GM12801 (cell line): ENCODE measurements around the gene THBD.

Source experiments
- TF ChIP-seq, protein P1 (sequence below): IDR thresholded peaks from one replicate; pipeline ENCODE4 v1.5.1; 2011; ENCODE audit warnings: control low read depth; ENCODE audit not compliant: insufficient read length; ENCODE audit errors: extremely low read depth

The THBD gene

DNA sequence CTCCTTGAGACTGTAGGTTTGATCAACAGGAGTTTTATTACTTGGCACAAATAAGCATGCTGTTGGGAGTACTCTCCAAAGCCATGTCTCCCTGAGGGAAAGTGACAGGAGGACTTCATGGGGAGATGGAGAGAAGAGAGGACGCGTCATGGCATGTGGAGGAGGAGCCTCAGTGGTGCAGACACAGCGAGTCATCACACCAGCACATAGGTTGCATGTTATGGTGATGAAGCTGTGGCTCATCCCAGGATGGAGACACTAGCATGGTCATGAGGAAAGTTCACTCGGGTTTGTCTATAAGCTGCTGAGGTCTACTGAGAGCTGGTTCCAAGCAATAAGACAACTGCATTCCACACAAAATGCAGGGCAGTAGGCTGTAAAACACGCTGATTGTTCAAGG, 27.5 kb downstream of the THBD start:
- TF ChIP-seq, protein P1, sequence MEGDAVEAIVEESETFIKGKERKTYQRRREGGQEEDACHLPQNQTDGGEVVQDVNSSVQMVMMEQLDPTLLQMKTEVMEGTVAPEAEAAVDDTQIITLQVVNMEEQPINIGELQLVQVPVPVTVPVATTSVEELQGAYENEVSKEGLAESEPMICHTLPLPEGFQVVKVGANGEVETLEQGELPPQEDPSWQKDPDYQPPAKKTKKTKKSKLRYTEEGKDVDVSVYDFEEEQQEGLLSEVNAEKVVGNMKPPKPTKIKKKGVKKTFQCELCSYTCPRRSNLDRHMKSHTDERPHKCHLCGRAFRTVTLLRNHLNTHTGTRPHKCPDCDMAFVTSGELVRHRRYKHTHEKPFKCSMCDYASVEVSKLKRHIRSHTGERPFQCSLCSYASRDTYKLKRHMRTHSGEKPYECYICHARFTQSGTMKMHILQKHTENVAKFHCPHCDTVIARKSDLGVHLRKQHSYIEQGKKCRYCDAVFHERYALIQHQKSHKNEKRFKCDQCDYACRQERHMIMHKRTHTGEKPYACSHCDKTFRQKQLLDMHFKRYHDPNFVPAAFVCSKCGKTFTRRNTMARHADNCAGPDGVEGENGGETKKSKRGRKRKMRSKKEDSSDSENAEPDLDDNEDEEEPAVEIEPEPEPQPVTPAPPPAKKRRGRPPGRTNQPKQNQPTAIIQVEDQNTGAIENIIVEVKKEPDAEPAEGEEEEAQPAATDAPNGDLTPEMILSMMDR, result no peak

DNA sequence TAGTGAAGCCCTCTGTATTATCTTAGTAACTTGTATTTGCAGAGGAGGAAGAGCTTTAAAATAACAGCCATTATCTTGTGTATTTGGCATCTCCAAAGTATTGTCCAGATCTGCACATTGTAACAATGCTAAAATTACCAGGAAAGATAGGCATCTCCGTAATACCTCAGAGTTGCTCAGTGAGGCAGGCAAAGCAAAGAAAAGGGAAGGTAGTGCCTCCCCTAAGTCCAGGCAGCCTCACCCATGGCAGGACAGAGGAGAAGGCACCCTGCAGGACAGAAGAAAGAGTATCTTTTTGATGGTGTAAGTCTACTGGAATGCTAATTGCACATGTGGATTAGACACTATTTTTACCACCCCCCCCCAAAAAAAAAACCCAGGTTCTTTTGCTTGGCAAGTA, 27.9 kb downstream of the THBD start:
- TF ChIP-seq, protein P1, result no peak

DNA sequence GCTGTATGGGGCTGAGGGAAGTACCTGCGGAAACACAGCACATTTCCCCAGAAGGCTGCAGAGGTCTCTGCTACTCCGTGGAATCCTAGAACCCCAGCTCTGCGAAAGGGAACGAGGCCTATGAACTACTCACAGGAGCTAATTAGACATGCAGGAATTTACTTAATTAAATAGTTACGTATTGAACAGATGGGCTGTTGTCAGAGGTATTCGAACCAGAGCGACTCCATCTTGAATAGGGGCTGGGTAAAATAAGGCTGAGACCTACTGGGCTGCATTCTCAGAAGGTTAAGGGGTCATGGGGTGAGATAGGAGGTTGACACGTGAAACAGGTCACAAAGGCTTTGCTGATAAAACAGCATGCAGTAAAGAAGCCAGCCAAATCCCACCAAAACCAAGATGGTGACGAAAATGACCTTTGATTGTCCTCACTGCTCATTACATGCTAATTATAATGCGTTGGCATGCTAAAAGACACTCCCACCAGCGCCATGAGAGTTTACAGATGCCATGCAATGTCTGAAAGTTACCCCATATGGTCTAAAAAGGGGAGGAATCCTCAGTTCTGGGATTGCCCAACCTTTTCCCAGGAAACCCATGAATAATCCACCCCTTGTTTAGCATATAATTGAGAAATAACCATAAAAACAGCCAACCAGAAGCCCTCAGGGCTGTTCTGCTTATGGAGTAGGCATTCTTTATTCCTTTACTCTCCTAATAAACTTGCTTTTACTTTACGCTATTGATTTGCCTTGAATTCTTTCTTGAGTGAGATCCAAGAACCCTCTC, 29.0 kb downstream of the THBD start:
- TF ChIP-seq, protein P1, result no peak

DNA sequence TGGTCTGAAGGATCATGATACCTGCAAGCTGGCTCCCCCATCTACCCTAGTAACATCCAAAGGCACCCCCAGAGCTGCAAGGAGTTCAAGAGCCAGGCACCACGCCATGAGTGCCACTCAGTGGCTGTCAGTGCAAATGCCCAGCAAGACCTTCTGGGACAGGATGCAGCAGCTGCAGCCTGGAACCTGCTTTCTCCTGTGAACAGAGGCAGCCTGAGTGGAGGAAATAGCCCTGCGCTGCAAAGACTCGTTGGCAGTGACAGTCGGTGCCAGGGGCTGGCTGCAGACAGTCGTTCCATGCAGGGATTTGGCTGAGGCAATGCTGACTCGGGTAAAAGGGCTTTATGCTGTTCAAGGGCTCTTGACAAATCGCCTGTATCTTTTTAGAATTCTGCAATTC, 30.1 kb downstream of the THBD start:
- TF ChIP-seq, protein P1, result no peak

DNA sequence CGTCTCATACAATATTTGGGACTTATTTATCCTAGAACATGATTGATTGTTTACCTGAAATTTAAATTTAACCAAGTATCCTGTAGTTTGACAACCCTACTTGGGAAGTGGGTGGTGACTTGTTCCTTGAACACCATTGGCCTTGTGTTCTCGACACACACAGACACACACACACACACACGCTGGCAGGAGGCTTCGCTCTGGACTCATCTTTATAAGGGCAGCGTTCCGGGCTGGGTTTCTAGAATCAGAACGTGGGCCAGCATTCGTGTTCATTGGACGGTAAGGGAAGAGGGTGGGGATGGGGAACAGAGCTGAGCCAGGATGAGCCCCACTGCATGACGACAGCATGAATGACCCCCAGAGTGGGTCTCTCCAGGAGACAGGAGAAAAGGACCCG, 30.5 kb downstream of the THBD start:
- TF ChIP-seq, protein P1, result no peak

DNA sequence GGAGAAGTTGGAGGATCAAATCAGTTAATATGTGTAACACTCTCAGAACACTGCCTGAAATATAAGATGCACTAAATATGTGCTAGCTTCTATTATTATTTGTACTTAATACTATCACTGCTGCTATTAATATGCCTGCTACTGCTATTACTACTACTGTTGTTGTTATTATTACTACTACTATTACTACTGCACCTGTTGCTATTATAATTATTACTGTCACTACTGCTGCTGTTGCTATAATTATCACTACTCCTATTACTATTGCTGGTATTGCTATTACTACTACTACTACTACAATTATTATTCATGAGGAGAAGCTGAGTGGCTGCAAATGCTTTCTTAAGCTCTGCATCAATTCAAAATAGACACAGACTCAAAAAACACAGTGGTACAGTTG, 31.0 kb downstream of the THBD start:
- TF ChIP-seq, protein P1, result no peak

DNA sequence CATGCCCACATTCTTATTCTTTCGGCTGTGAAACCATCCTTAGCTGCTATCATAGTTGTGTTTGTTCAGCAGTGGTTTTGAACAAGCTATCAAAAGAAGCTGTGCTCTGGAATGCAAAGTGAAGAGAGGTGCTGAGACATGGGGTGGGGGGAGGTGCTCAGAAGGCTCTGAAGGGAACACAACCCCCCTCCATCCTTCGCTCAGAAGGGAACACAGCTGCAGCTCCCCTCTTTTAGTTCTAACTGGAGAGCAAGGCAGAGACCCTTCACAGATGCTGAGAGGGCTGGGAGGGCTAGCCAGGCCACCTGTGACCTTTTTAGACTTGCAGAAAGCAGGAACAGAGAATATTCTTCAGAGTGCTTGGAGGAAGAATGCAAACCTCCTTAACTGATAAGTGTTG, 32.0 kb downstream of the THBD start:
- TF ChIP-seq, protein P1, result no peak
